ACHN (cell line): ENCODE measurements around the gene SMIM41.

Experiments used
- DNase-seq: peaks from one replicate; pipeline ENCODE4 v3.0.0-alpha.2; 2015
- in situ Hi-C: cut with HindIII; loops from 2 replicates; pipeline ENCODE4 v1.10.0; 2017; ENCODE audit warnings: low sequenced_read_pairs, low pct_ligation_motif_present, low pct_unique_long_range_greater_than_20kb

Gene SMIM41

DNA sequence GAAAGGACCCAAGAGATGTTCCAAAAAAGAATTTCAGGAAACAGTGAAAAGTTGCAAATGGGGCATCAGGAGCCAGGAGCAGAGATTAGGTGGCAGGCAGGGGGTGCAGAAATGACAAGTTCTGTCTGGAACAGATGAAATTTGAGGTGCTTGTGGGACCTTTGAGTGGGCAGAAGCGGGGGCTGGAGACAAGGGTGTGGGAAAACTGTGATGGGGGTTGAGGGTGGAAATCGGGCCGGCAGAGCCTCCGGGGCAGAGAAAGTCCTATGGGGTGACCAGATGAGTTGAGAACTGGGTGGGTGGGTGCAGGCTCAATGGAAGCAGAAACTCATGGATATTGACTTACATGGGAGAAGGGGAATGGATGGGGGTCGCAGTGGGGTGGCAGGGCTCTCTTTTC is 29.8 kb upstream of the SMIM41 start:
- no peak for DNase-seq
- in situ Hi-C loops = no loop called here

GRCh38 chr12:52050116-52050757 is 29.3 kb upstream of the SMIM41 start:
- in situ Hi-C loops = no loop called here
- DNase-seq = no peak

DNA sequence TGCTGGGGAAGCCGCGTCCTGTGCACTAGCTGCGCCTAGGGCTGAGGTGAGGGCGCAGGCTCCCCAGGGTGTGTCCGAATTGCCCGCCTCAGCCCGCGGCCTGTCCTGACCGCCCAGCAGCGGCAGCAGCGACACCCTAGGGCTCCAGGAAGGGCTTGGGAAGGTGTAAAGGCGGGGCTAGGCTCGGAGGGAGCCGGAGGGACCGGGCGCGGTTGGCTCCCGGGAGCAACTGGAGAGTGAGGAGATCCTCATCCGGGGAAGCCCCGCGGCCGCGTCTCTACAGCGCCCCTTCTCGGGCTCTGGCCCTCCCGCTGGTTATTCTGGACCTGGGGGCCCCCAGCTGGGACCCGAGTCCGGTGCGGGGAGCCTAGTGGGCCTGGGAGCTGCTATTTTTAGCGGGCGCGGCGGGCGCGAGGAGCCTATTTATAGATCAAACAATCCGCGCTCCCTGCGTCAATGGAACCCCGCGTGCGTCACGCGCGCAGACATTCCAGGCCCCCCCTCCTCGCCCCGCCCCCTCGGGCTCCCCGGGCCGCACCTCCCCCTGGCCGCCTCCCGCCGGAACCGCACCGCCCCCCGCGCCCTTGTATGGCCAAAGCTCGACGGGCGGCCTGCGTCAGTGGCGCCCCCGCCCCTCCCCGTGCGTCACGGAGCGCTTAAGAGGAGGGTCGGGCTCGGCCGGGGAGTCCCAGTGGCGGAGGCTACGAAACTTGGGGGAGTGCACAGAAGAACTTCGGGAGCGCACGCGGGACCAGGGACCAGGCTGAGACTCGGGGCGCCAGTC is 28.6 kb upstream of the SMIM41 start, which contains the start of gene NR4A1:
Gene NR4A1 (plus strand): TSS at position 685 of the 784 bp plus-strand sequence. CDS start 2,887 bp downstream, outside the sequence.
- in situ Hi-C loops = no loop called here
- peak; percentile 96 for DNase-seq

- DNase-seq = no peak
- in situ Hi-C loops = no loop called here
Measured at GRCh38 chr12:52052468-52053186, 26.9 kb upstream of the SMIM41 start.

DNA sequence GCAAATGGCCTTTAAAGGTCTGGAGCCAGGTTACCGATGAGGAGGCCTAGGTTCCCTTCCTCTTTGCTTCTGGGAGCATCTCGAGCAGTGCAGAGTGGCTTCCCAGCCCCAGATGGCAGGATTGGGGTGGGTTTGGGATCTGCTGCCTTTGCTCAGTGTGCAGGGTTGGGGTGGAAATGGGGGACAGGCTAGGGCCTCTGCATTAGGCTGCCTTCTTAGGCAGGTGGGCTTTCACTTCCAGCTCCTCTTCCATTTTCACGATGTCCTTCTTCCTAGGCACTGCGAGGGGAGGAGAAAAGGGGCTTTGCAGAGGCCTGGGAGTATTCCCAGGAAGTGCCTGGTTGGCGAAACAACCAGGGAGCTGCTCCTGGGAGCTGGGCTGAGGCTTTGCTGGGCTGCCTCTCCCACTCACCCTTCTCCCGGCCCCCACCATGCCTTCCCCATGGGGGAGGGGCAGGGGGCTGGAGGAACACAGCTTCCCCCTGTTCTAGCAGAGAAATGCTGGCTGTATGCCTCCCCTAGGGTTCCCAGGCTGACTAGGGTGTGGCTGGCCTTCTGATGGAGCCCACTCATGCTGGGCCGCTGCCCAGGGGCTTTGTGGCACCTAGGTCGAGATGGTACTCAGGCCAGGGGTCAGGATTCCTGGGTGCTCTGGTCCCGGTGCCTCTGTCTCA is 25.8 kb upstream of the SMIM41 start:
- DNase-seq = no peak
- in situ Hi-C loops = no loop called here

GRCh38 chr12:52054231-52054832 is 25.2 kb upstream of the SMIM41 start:
- in situ Hi-C loops = no loop called here

DNA sequence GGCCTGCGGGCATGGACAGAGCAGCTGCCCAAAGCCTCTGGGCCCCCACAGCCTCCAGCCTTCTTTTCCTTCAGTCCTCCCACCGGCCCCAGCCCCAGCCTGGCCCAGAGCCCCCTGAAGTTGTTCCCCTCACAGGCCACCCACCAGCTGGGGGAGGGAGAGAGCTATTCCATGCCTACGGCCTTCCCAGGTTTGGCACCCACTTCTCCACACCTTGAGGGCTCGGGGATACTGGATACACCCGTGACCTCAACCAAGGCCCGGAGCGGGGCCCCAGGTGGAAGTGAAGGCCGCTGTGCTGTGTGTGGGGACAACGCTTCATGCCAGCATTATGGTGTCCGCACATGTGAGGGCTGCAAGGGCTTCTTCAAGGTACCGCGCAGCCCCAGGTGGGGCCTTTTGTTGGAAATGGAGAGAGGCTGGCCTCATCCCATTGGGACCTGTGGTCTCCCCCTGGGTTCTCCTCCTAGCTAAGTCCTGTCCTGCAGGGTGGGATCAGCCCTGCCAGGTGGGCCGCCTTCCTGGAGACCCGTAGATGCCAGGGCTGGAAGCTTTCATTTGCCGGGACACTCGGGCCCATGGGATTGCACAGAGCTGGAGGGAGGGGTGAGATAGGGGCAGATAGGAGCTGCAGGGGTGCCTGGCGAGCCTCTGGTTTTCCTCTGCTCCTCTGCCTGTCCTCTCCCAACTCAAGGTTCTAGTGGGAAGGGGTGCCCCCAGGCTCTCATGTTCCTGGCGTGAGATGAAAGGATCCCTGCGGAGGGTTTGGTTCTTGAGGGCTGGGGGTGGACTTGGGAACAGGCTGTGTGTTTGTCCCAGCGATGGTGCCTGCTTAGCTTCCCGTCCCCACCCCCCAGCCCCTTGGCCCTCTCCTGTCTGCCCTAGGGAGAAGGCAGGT is 24.4 kb upstream of the SMIM41 start:
- DNase-seq = no peak
- in situ Hi-C loops = no loop called here

More at GRCh38 chr12:52054231-52054832, 25.2 kb upstream of the SMIM41 start:
- no peak for DNase-seq

DNA sequence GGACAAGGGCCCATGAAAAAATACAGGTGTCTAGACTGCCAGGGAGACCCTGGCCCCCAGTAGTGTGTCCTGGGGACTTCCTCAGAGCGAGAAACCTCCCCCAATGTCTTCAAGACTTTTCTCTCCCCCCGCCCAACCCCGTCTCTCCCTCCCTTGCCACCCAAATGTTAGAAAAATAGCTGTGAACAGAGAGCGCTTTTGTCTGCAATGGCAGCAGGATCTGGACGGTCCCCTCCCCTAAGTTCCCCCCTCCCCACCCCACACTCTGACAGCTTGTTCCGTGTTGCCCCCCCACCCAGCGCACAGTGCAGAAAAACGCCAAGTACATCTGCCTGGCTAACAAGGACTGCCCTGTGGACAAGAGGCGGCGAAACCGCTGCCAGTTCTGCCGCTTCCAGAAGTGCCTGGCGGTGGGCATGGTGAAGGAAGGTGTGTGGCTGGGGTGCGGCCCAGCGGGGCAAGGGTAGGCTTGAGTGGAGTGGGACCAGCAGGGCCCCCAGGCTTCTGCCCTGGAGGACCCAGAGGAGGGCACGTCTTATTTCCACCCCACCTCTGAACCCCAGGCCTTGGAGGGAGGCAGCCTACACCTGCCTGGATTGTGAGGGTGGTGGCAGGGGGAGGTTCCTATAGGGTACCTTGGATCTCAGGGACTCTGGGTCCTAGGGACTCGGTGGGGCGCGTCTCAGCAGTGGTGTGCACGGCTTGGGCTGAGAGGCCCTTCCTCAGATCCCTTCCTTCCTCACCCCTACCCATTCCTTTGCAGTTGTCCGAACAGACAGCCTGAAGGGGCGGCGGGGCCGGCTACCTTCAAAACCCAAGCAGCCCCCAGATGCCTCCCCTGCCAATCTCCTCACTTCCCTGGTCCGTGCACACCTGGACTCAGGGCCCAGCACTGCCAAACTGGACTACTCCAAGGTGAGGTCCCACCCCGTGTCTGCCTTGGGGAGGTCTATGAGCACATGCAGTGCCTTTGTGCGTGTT is 23.5 kb upstream of the SMIM41 start:
- no peak for DNase-seq
- in situ Hi-C loops = no loop called here

DNA sequence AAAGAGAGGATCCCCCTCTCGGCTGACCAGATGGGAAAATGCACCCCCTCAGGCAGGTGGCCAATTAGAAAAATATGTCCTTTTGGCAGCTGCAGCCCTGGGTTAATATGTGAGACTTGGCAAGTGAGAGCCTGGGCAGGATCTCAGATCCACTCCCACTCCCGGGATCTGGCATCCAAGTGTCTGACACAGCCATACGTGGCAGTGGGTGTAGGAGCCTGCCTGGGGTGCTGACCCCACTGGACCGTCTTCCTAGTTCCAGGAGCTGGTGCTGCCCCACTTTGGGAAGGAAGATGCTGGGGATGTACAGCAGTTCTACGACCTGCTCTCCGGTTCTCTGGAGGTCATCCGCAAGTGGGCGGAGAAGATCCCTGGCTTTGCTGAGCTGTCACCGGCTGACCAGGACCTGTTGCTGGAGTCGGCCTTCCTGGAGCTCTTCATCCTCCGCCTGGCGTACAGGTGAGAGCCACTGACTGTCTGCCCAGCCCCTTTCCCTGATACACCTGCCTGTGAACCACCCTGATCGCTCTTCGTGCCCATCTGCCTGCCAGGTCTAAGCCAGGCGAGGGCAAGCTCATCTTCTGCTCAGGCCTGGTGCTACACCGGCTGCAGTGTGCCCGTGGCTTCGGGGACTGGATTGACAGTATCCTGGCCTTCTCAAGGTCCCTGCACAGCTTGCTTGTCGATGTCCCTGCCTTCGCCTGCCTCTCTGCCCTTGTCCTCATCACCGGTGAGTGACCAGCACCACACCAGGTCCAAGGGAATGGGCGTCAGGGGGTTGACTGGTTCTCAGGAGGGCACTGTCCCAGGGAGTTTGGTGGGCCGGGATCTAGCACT is 22.5 kb upstream of the SMIM41 start:
- in situ Hi-C loops = no loop called here
- DNase-seq = no peak

- in situ Hi-C loops = no loop called here
- no peak for DNase-seq
Measured at GRCh38 chr12:52057638-52058576, 21.6 kb upstream of the SMIM41 start.

- in situ Hi-C loops = no loop called here
- no peak for DNase-seq
Measured at GRCh38 chr12:52058631-52059361, 20.7 kb upstream of the SMIM41 start.

DNA sequence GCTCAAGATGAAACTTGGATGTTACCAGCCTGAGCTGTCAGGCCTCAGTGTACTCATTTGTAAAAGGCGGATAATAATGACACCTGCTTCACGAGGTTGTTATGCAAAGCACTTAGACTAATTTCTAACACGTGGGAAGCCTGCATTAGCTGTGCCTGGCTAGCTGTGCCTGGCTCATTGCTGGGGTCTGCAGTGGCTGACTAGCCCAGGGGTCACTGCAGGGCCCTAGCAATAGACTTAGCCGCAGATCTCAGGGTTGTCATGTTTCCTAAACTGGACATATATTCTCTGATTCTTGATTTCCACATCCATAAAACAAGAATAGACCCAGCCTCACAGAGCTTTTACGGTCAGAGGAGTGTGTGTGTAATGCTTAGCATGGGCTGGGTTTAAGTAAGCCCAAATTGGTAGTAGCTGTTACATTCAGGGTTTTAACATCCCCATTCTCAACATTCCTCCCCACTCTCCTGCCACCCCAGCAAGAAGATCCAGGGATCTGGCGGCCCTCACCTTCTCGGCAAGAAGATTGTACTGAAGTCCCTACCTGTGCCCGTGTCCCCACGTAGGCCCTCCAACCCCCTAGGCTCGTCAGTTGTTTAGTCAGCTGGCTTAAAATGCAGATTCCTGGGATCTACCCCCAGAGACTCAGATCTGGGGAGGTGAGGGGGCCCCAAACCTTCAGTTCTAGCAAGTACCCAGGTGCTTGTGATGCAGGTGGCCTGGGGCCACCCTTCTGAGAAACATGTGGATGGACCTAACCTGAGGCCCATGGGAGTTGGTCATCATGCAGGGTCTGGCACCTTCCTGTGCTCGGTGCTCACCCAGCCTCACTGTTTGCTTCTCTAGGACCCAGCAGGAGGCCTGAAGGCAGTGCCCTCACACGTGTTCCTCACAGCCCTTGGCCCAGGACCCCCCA is 19.7 kb upstream of the SMIM41 start:
- in situ Hi-C loops = no loop called here
- DNase-seq = no peak

DNA sequence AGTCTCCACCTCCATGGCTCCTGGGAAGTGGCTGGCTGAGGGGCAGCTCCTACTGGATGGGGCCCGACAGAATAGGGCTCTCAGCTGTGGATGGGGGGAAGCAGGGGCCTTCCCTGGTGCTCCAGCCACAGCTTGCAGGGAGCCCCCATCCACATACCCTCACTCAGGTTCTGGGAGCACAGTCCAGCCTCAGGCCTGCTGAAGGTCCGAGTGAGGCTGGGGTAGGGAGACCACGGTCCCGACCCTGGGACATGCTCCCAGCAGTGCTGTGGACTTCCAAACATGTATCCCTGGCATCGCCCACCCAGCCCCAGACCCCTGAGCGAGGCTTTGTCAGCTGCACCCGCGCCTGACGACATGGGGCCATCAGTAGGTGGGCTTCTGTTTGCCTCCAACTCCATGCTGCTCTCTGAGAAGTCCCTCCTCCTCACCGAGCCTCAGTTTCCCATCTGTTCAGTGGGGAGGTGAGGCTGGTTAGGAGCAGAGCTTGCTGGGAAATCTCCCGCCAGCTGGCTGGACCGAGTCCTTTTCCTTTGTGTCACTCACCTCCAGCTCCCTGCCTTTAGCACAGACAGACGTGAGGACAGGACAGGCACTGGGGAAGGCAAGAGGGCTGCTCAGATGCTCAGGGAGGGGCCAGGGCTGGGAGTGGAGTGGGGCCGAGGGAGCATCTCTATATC is 18.9 kb upstream of the SMIM41 start:
- in situ Hi-C loops = no loop called here
- DNase-seq = no peak
